ENCODE results near the gene UCN2.

Gene UCN2

GRCh38 chr3:48563382-48563918 is at the start of gene UCN2:
Gene UCN2, minus strand, starts transcription at chr3:48563781. Its CDS starts 657 bp downstream, at chr3:48563124.
- TF ChIP-seq CTCF (IDR thresholded peaks at IDR 0.05; ENCODE audit: insufficient read depth, low read depth, low read length, missing control alignments), result no peak
- no peak within 1 kb of the TSS for H3K4me3 ChIP-seq (ENCODE audit: low read depth, low read length)
- DNase-seq (ENCODE audit: low read depth), result no peak

GRCh38 chr3:48612309-48612708 is 48.7 kb upstream of the UCN2 start:
- H3K4me3 ChIP-seq (ENCODE audit: low read depth, low read length), result no peak overlapping the region
- DNase-seq (ENCODE audit: low read depth), result no peak
- TF ChIP-seq CTCF (IDR thresholded peaks at IDR 0.05; ENCODE audit: insufficient read depth, low read depth, low read length, missing control alignments), result no peak

- peak; percentile 71 for TF ChIP-seq CTCF (IDR thresholded peaks at IDR 0.05; ENCODE audit: insufficient read depth, low read depth, low read length, missing control alignments)
- peak within 1 kb of the TSS; percentile 86 for H3K4me3 ChIP-seq (ENCODE audit: low read depth, low read length)
- peak; percentile 96 for DNase-seq (ENCODE audit: low read depth)
These were observed 45.8 kb upstream of the UCN2 start, which contains the start of gene UQCRC1 for GRCh38 chr3:48609088-48610005. Gene UQCRC1, minus strand, starts transcription at chr3:48609646. Its CDS starts 26 bp downstream, at chr3:48609620.

- no peak for TF ChIP-seq CTCF (IDR thresholded peaks at IDR 0.05; ENCODE audit: insufficient read depth, low read depth, low read length, missing control alignments)
- no peak for DNase-seq (ENCODE audit: low read depth)
- no peak overlapping the region for H3K4me3 ChIP-seq (ENCODE audit: low read depth, low read length)
These were observed 43.9 kb upstream of the UCN2 start for GRCh38 chr3:48607519-48607918.

- no peak for DNase-seq (ENCODE audit: low read depth)
- H3K4me3 ChIP-seq (ENCODE audit: low read depth, low read length), result no peak overlapping the region
- TF ChIP-seq CTCF (IDR thresholded peaks at IDR 0.05; ENCODE audit: insufficient read depth, low read depth, low read length, missing control alignments), result no peak
These were observed 38.0 kb upstream of the UCN2 start for GRCh38 chr3:48601622-48601994.

- TF ChIP-seq CTCF (IDR thresholded peaks at IDR 0.05; ENCODE audit: insufficient read depth, low read depth, low read length, missing control alignments), result no peak
- no peak for DNase-seq (ENCODE audit: low read depth)
- H3K4me3 ChIP-seq (ENCODE audit: low read depth, low read length), result no peak overlapping the region
These were observed 37.4 kb upstream of the UCN2 start for GRCh38 chr3:48600711-48601621.
